ENCODE results near the gene ZNF576. TPM values are rescaled to one million over a fixed set of nuclear protein-coding genes. Genes with fewer than 3 reads are reported as not detected.

Gene ZNF576
- total RNA-seq, 1 donor from 2014 or later: 13.8 TPM

DNA sequence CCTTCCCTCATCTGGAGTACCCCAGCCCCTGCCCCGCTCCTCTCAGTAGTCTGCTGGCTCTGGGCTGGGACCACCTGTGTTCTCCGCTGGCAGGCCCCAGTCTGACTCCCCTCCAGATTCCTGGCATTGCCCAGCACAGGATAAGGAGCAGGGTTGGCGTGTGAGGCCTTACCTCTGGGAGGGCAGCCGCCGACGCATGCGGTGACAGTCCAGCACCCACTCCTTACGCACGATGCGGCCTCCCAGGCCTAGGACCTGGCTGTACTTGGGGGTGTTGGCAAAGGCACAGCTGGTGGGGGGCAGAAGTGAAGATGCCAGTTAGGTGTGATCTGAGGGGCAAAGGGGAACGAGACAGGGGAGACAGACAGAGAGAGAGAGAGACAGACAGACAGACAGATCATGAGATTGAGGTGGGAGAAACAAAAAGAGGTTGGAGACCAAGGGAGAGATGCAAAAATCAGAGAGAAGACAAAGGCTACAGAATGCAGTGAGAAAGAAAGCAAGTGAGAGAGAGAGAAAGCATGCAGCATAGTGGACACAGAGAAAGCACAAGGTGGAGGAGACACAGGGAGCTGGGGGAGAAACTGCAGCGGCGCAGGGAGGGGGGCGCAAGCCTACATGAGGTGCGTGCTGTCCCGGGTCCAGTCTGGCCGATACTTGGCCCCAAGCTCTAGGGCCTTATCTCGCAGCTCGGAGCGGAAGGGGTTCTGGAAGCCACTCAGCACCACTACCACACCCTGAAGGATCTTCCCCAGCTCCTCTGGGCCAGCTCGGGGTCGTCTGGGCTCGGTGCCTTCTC lies 44.8 kb upstream of the ZNF576 start:
- peaks cover 20% of the 10 kb centered on the region for H3K36me3 Mint-ChIP-seq (ENCODE audit: low read depth, unreplicated experiment)
- no peak overlapping the region for H3K9ac ChIP-seq (ENCODE audit: low read length)
- no peaks in the 10 kb centered on the region for H3K27me3 Mint-ChIP-seq (ENCODE audit: low read depth, unreplicated experiment)
- peaks cover 9% of the 10 kb centered on the region for H3K36me3 ChIP-seq (ENCODE audit: insufficient read depth, low read length)
- no peak overlapping the region for H3K4me3 Mint-ChIP-seq (ENCODE audit: unreplicated experiment)
- TF ChIP-seq, protein P1, sequence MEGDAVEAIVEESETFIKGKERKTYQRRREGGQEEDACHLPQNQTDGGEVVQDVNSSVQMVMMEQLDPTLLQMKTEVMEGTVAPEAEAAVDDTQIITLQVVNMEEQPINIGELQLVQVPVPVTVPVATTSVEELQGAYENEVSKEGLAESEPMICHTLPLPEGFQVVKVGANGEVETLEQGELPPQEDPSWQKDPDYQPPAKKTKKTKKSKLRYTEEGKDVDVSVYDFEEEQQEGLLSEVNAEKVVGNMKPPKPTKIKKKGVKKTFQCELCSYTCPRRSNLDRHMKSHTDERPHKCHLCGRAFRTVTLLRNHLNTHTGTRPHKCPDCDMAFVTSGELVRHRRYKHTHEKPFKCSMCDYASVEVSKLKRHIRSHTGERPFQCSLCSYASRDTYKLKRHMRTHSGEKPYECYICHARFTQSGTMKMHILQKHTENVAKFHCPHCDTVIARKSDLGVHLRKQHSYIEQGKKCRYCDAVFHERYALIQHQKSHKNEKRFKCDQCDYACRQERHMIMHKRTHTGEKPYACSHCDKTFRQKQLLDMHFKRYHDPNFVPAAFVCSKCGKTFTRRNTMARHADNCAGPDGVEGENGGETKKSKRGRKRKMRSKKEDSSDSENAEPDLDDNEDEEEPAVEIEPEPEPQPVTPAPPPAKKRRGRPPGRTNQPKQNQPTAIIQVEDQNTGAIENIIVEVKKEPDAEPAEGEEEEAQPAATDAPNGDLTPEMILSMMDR (IDR thresholded peaks at IDR 0.05; ENCODE audit: insufficient read depth, low read depth, low read length): no peak
- TF ChIP-seq EZH2 (IDR thresholded peaks at IDR 0.05; ENCODE audit: insufficient read depth, low read length): no peak
- H3K9me3 Mint-ChIP-seq (ENCODE audit: unreplicated experiment): no peaks in the 10 kb centered on the region
- H3K4me1 ChIP-seq (ENCODE audit: insufficient read depth, low read length): no peaks in the 10 kb centered on the region
- no peaks in the 10 kb centered on the region for H3K9me3 ChIP-seq (ENCODE audit: insufficient read depth, low read depth, low read length)
- DNase-seq (ENCODE audit: low read depth) (no peak), FAIRE-seq (no peak)
- no peaks in the 10 kb centered on the region for H3K79me2 ChIP-seq (ENCODE audit: insufficient read depth, low read length)
- H3K27ac ChIP-seq (ENCODE audit: low read depth, low read length): no peak overlapping the region
- no peaks in the 10 kb centered on the region for H3K4me1 Mint-ChIP-seq (ENCODE audit: low read depth, unreplicated experiment)
- no peak overlapping the region for H2AFZ ChIP-seq (ENCODE audit: low read depth, low read length)
- H3K27me3 ChIP-seq (ENCODE audit: insufficient read depth, low read length): no peaks in the 10 kb centered on the region
- no peak overlapping the region for H3K27ac Mint-ChIP-seq (ENCODE audit: unreplicated experiment)
- H4K20me1 ChIP-seq (ENCODE audit: insufficient read depth, low read length): peaks cover 8% of the 10 kb centered on the region
- H3K4me2 ChIP-seq (ENCODE audit: low read length): no peak overlapping the region
- no peak overlapping the region for H3K4me3 ChIP-seq (ENCODE audit: insufficient read depth, low read depth, low read length)

DNA sequence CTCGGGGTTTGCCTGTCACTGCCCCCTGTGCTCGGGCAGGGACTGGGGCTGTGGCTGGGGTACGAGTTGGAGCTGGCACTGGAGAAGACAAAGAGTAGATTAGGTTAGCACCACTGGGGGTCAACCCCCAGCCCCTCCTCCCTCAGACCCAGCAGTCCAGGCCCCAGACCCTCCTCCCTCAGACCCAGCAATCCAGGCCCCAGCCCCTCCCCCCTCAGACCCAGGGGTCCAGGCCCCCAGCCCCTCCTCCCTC lies 44.3 kb upstream of the ZNF576 start:
- Histone ChIP-seq H3K79me2 (ENCODE audit: insufficient read depth, low read length) (no peaks in the 10 kb centered on the region), H3K4me3 (ENCODE audit: insufficient read depth, low read depth, low read length) (no peak overlapping the region), H2AFZ (ENCODE audit: low read depth, low read length) (no peak overlapping the region), H3K27me3 (ENCODE audit: insufficient read depth, low read length) (no peaks in the 10 kb centered on the region), H3K9ac (ENCODE audit: low read length) (no peak overlapping the region), H4K20me1 (ENCODE audit: insufficient read depth, low read length) (peaks cover 8% of the 10 kb centered on the region), H3K4me1 (ENCODE audit: insufficient read depth, low read length) (no peaks in the 10 kb centered on the region), H3K36me3 (ENCODE audit: insufficient read depth, low read length) (peaks cover 9% of the 10 kb centered on the region), H3K27ac (ENCODE audit: low read depth, low read length) (no peak overlapping the region), H3K4me2 (ENCODE audit: low read length) (no peak overlapping the region), H3K9me3 (ENCODE audit: insufficient read depth, low read depth, low read length) (no peaks in the 10 kb centered on the region)
- Mint-ChIP-seq H3K36me3 (ENCODE audit: low read depth, unreplicated experiment) (peaks cover 20% of the 10 kb centered on the region), H3K4me1 (ENCODE audit: low read depth, unreplicated experiment) (no peaks in the 10 kb centered on the region), H3K27me3 (ENCODE audit: low read depth, unreplicated experiment) (no peaks in the 10 kb centered on the region), H3K27ac (ENCODE audit: unreplicated experiment) (no peak overlapping the region), H3K4me3 (ENCODE audit: unreplicated experiment) (no peak overlapping the region), H3K9me3 (ENCODE audit: unreplicated experiment) (no peaks in the 10 kb centered on the region)
- no peak for FAIRE-seq
- no peak for DNase-seq (ENCODE audit: low read depth)
- TF ChIP-seq EZH2 (IDR thresholded peaks at IDR 0.05; ENCODE audit: insufficient read depth, low read length): no peak
- TF ChIP-seq, protein P1 (IDR thresholded peaks at IDR 0.05; ENCODE audit: insufficient read depth, low read depth, low read length): no peak

DNA sequence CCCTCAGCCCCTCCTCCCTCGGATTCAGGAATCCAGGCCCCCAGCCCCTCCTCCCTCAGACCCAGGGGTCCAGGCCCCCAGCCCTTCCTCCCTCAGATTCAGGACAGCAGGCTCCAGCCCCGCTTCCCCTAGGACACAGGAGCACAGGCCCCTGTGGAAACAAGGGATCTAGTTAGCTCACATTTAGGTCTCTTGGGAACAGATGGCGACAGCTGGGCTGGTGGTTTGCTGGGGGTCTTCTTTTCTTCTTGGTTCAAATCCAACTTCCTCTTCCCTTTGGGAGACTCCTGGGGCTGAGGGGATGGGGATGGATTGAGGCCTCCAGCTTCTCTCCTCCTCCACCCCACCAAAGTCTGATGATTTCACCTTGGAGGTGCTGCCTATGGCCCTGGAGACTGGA lies 43.8 kb upstream of the ZNF576 start:
- no peak overlapping the region for H3K9ac ChIP-seq (ENCODE audit: low read length)
- H3K27me3 ChIP-seq (ENCODE audit: insufficient read depth, low read length): no peaks in the 10 kb centered on the region
- peaks cover 8% of the 10 kb centered on the region for H4K20me1 ChIP-seq (ENCODE audit: insufficient read depth, low read length)
- DNase-seq (ENCODE audit: low read depth): no peak
- H2AFZ ChIP-seq (ENCODE audit: low read depth, low read length): no peak overlapping the region
- Mint-ChIP-seq H3K27me3 (ENCODE audit: low read depth, unreplicated experiment) (no peaks in the 10 kb centered on the region), H3K27ac (ENCODE audit: unreplicated experiment) (no peak overlapping the region), H3K4me1 (ENCODE audit: low read depth, unreplicated experiment) (no peaks in the 10 kb centered on the region), H3K36me3 (ENCODE audit: low read depth, unreplicated experiment) (peaks cover 20% of the 10 kb centered on the region), H3K9me3 (ENCODE audit: unreplicated experiment) (no peaks in the 10 kb centered on the region), H3K4me3 (ENCODE audit: unreplicated experiment) (no peak overlapping the region)
- no peak for TF ChIP-seq EZH2 (IDR thresholded peaks at IDR 0.05; ENCODE audit: insufficient read depth, low read length)
- TF ChIP-seq, protein P1 (IDR thresholded peaks at IDR 0.05; ENCODE audit: insufficient read depth, low read depth, low read length): no peak
- no peak for FAIRE-seq
- H3K79me2 ChIP-seq (ENCODE audit: insufficient read depth, low read length): no peaks in the 10 kb centered on the region
- no peak overlapping the region for H3K27ac ChIP-seq (ENCODE audit: low read depth, low read length)
- no peak overlapping the region for H3K4me2 ChIP-seq (ENCODE audit: low read length)
- peaks cover 9% of the 10 kb centered on the region for H3K36me3 ChIP-seq (ENCODE audit: insufficient read depth, low read length)
- no peaks in the 10 kb centered on the region for H3K4me1 ChIP-seq (ENCODE audit: insufficient read depth, low read length)
- H3K4me3 ChIP-seq (ENCODE audit: insufficient read depth, low read depth, low read length): no peak overlapping the region
- H3K9me3 ChIP-seq (ENCODE audit: insufficient read depth, low read depth, low read length): no peaks in the 10 kb centered on the region
